Measurements from ENCODE around the gene PRPF8. TPM values are rescaled to one million over a fixed set of nuclear protein-coding genes. Genes with fewer than 3 reads are reported as not detected.
A peak's percentile ranks its signal among the peaks of the same experiment; 100 is the strongest.

PRPF8 gene
- total RNA-seq, 1 experiment from 2014 or later: 296 TPM

GRCh38 chr17:1649844-1650501 is 34.7 kb downstream of the PRPF8 start, which contains the start of gene RILP:
Gene RILP (minus strand): TSS chr17:1649866. CDS start chr17:1649804, 62 bp downstream.
- no peak for TF ChIP-seq CTCF (IDR thresholded peaks at IDR 0.05)
- TF ChIP-seq POLR2AphosphoS5 (IDR thresholded peaks at IDR 0.05; ENCODE audit: low read depth, low read length): peak; percentile 73
- TF ChIP-seq TCF7L2 (IDR thresholded peaks at IDR 0.05; ENCODE audit: low read depth, low read length): no peak
- TF ChIP-seq REST (IDR thresholded peaks at IDR 0.05; ENCODE audit: insufficient read depth in 1 of 2, low read depth in 2 of 2, low read length in 1 of 2): 0 out of 4 replicates have a peak, but pooled peaks of 1 of the 2 experiments have one; percentile 31
- TF ChIP-seq SIN3A (IDR thresholded peaks at IDR 0.05; ENCODE audit: borderline replicate concordance, insufficient read depth, low read depth, low read length): 0 out of 2 replicates have a peak, but pooled peaks have one; percentile 22
- H3K9me3 ChIP-seq (ENCODE audit: control insufficient read depth, insufficient read depth, low read depth, low read length): no peaks in the 10 kb centered on the region
- H3K4me1 ChIP-seq (ENCODE audit: control insufficient read depth, insufficient read depth, low read length): peaks cover 17% of the 10 kb centered on the region
- in situ Hi-C loops (cut with HindIII; ENCODE audit: low pct_unique_long_range_greater_than_20kb, low sequenced_read_pairs): no loop called here
- no peaks in the 10 kb centered on the region for H3K27me3 ChIP-seq (ENCODE audit: control insufficient read depth, insufficient read depth, low read length)
- intact Hi-C loops (cut with micrococcal nuclease; ENCODE audit: unreplicated experiment): no loop called here
- ATAC-seq: peak; percentile 77
- ChIA-PET CTCF (interaction anchor here (0.7 kb wide), 2 partner anchors 19 to 63 kb away, joined by 3 to 5 read pairs; no protein-coding TSS in a partner anchor), POLR2A (interaction anchor here (0.5 to 0.6 kb wide), 2 partner anchors 17 to 83 kb away, joined by 3 to 4 read pairs; no protein-coding TSS in a partner anchor)
- DNase-seq (ENCODE audit: low read depth, low spot score): no peak
- H3K36me3 ChIP-seq (ENCODE audit: control insufficient read depth, insufficient read depth, low read length): peaks cover 2% of the 10 kb centered on the region
- peak within 1 kb of the TSS; percentile 51 to 53 for H3K4me3 ChIP-seq (ENCODE audit: low read depth in 2 of 2, low read length in 2 of 2)
- peak within 1 kb of the TSS; percentile 75 for H3K27ac ChIP-seq (ENCODE audit: low read length)
- no TSS peak for BruUV-seq (replicated peaks)

GRCh38 chr17:1648963-1649843 is 35.5 kb downstream of the PRPF8 start:
- ATAC-seq (peak; percentile 73), DNase-seq (ENCODE audit: low read depth, low spot score) (no peak)
- intact Hi-C loops (cut with micrococcal nuclease; ENCODE audit: unreplicated experiment) (no loop called here), in situ Hi-C loops (cut with HindIII; ENCODE audit: low pct_unique_long_range_greater_than_20kb, low sequenced_read_pairs) (no loop called here)
- peaks cover 2% of the 10 kb centered on the region for H3K36me3 ChIP-seq (ENCODE audit: control insufficient read depth, insufficient read depth, low read length)
- H3K4me1 ChIP-seq (ENCODE audit: control insufficient read depth, insufficient read depth, low read length): peaks cover 24% of the 10 kb centered on the region
- no peaks in the 10 kb centered on the region for H3K9me3 ChIP-seq (ENCODE audit: control insufficient read depth, insufficient read depth, low read depth, low read length)
- H3K27me3 ChIP-seq (ENCODE audit: control insufficient read depth, insufficient read depth, low read length): no peaks in the 10 kb centered on the region
- BruUV-seq (replicated peaks): no TSS peak
- peak overlapping the region; percentile 51 to 53 for H3K4me3 ChIP-seq (ENCODE audit: low read depth in 2 of 2, low read length in 2 of 2)
- peak overlapping the region; percentile 75 for H3K27ac ChIP-seq (ENCODE audit: low read length)
- POLR2A ChIA-PET: interaction anchor here (0.5 to 0.6 kb wide), 3 partner anchors 17 to 241 kb away, joined by 3 read pairs; no protein-coding TSS in a partner anchor
- TF ChIP-seq TCF7L2 (IDR thresholded peaks at IDR 0.05; ENCODE audit: low read depth, low read length): no peak
- 0 out of 4 replicates have a peak, but pooled peaks of 1 of the 2 experiments have one; percentile 34 for TF ChIP-seq REST (IDR thresholded peaks at IDR 0.05; ENCODE audit: insufficient read depth in 1 of 2, low read depth in 2 of 2, low read length in 1 of 2)
- no peak for TF ChIP-seq POLR2AphosphoS5 (IDR thresholded peaks at IDR 0.05; ENCODE audit: low read depth, low read length)
- peak; percentile 97 for TF ChIP-seq CTCF (IDR thresholded peaks at IDR 0.05)
- no peak for TF ChIP-seq SIN3A (IDR thresholded peaks at IDR 0.05; ENCODE audit: borderline replicate concordance, insufficient read depth, low read depth, low read length)
- CTCF ChIA-PET: interaction anchor here (0.5 to 1.3 kb wide), 5 partner anchors 10 to 77 kb away, joined by 4 to 9 read pairs (median 6); no protein-coding TSS in a partner anchor
